ENCODE data around the gene GALNS.
"Not testable (repeated sequence)": the region's sequence is repeated elsewhere in the genome, so short reads cannot be mapped to it uniquely, and the experiment has no call there.

GALNS gene

GRCh38 chr16:88780142-88781062 lies 76.3 kb downstream of the GALNS start:
- FAIRE-seq, result no peak

GRCh38 chr16:88779406-88780141 lies 77.2 kb downstream of the GALNS start:
- FAIRE-seq, result no peak

GRCh38 chr16:88778541-88779065 lies 78.1 kb downstream of the GALNS start:
- FAIRE-seq, result no peak

- FAIRE-seq, result no peak
These were observed 78.5 kb downstream of the GALNS start for GRCh38 chr16:88778271-88778525.

- no peak for FAIRE-seq
These were observed 79.1 kb downstream of the GALNS start for GRCh38 chr16:88777471-88778270.

GRCh38 chr16:88775825-88776224 lies 80.9 kb downstream of the GALNS start:
- no peak for FAIRE-seq

GRCh38 chr16:88774544-88775393 lies 82.0 kb downstream of the GALNS start:
- no peak for FAIRE-seq

GRCh38 chr16:88773812-88774291 lies 82.9 kb downstream of the GALNS start:
- no peak for FAIRE-seq

- FAIRE-seq, result no peak
These were observed 83.6 kb downstream of the GALNS start for GRCh38 chr16:88772871-88773811.

GRCh38 chr16:88771781-88772180 lies 85.0 kb downstream of the GALNS start:
- not testable (repeated sequence) for FAIRE-seq

- no peak for FAIRE-seq
These were observed 85.4 kb downstream of the GALNS start for GRCh38 chr16:88771294-88771772.

GRCh38 chr16:88770461-88771293 lies 86.1 kb downstream of the GALNS start:
- FAIRE-seq, result no peak

GRCh38 chr16:88769617-88770460 lies 86.9 kb downstream of the GALNS start:
- FAIRE-seq, result no peak

GRCh38 chr16:88768071-88768783 lies 88.5 kb downstream of the GALNS start:
- no peak for FAIRE-seq

GRCh38 chr16:88767546-88768070 lies 89.1 kb downstream of the GALNS start:
- FAIRE-seq, result no peak

- no peak for FAIRE-seq
These were observed 89.8 kb downstream of the GALNS start for GRCh38 chr16:88766975-88767374.

GRCh38 chr16:88764913-88765349 lies 91.8 kb downstream of the GALNS start:
- FAIRE-seq, result no peak

GRCh38 chr16:88764080-88764479 lies 92.7 kb downstream of the GALNS start:
- no peak for FAIRE-seq

All from islet of Langerhans (tissue), 1 donor.